Mesodermal cell (in vitro differentiated cells): ENCODE data around the gene VPS35L.

Experiments
- H3K27ac ChIP-seq: 2 replicates; pipeline ENCODE4 v1.7.0; 2013; ENCODE audit warnings: mild to moderate bottlenecking, low read depth, low read length, moderate library complexity; ENCODE audit not compliant: severe bottlenecking
- H3K36me3 ChIP-seq: 2 replicates; pipeline ENCODE4 v1.7.1; 2013; ENCODE audit warnings: mild to moderate bottlenecking, low read length, moderate library complexity; ENCODE audit not compliant: control insufficient read depth, insufficient read depth
- H3K4me1 ChIP-seq: one replicate; pipeline ENCODE4 v1.7.1; 2013; ENCODE audit warnings: mild to moderate bottlenecking, low read length; ENCODE audit not compliant: insufficient read depth, control insufficient read depth, poor library complexity, severe bottlenecking
- H3K4me3 ChIP-seq: 2 replicates; pipeline ENCODE4 v1.7.0; 2013; ENCODE audit warnings: low read length, control low read depth, mild to moderate bottlenecking; ENCODE audit not compliant: insufficient read depth, poor library complexity, severe bottlenecking; ENCODE audit errors: extremely low read depth
- H3K9me3 ChIP-seq: 2 replicates; pipeline ENCODE4 v1.7.1; 2013; ENCODE audit warnings: mild to moderate bottlenecking, low read length, moderate library complexity; ENCODE audit not compliant: control insufficient read depth
- WGBS, 2 experiments: methylation state at CpG; one replicate each; pipeline ENCODE4 v1.1.5; 2013; ENCODE audit warnings: missing lambda C conversion rate in 2 of 2; ENCODE audit not compliant: insufficient coverage in 2 of 2; 5-methylcytosine and 5-hydroxymethylcytosine counted together

Gene VPS35L

DNA sequence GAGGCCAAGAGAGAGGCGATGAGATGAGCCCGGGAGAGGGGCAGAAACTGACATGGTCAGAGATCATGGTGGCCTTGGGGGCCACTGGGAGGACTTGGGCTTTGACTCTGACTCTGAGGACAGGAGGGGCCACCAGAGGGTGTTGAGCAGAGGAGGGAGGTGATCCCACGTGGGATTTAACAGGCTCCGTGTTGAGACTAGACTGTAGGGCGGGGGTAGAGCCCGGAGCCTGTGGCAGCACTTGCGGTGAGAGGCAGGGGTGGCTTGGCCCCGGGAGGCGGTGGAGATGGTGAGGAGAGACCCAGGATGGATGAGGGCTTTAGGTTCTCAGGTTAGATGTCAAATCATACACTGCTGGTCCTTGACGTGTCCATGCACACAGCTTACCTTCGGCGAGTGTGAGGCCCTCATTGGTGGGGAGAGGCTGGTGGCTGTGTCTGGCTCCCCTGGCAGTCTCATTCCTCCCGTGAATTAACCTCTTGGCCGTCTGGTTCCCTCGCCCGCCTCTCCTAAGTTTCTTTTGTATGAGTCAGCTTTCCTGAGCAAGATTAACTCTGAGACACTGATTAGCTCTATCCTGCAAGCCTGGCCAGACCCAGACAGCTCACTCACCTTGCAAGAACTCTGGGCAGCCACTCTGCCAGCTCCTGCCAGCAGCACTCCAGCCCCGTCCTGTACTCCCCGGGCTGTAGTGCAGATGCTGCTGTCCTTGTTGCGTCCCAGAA lies 39.7 kb downstream of the VPS35L start:
- Histone ChIP-seq H3K9me3 (no peaks in the 10 kb centered on the region), H3K27ac (peak overlapping the region; percentile 64), H3K4me3 (no peak overlapping the region), H3K36me3 (peaks cover 48% of the 10 kb centered on the region), H3K4me1 (peaks cover 7% of the 10 kb centered on the region)
- 87 to 93% methylated on average over 18 to 19 of the region's 19 CpGs for WGBS, 2 experiments

DNA sequence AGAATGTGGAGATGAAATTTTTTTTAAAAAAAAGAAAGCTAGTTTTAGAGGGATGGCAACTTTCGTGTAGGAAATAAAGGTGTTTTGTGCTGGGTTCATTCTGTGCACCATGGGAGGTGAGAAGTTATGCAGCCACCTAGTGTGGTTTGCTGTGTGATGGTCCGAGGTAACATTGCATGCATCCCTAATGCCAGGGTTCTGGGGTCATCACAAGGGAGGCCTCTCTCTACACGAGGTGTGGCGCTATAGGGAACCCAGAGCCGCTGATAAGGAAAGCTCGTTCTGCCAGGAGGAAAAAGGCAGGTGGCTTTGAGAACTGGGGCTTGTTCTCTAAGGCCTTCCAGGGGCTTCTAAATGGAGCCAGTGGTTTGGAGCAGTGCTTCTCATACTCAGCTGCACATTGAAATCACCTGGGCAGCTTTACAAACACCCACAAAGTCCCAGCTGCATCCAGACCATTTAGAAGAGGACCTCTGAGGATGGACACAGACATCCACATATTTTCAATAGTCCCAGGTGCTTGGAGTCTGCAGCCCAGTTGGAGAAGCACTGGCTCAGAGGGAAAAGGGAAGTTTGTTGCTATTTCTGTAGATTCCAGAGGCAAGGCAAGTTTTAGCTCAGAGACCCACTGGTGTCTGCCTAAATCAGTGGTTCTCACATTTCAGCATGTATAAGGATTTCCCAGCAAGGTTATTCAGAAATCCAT lies 43.5 kb downstream of the VPS35L start:
- 63 to 90% methylated on average over 3 to 6 of the region's 6 CpGs for WGBS, 2 experiments
- H3K36me3 ChIP-seq: peaks cover 34% of the 10 kb centered on the region
- no peak overlapping the region for H3K27ac ChIP-seq
- H3K9me3 ChIP-seq: no peaks in the 10 kb centered on the region
- H3K4me1 ChIP-seq: peaks cover 7% of the 10 kb centered on the region
- H3K4me3 ChIP-seq: no peak overlapping the region

DNA sequence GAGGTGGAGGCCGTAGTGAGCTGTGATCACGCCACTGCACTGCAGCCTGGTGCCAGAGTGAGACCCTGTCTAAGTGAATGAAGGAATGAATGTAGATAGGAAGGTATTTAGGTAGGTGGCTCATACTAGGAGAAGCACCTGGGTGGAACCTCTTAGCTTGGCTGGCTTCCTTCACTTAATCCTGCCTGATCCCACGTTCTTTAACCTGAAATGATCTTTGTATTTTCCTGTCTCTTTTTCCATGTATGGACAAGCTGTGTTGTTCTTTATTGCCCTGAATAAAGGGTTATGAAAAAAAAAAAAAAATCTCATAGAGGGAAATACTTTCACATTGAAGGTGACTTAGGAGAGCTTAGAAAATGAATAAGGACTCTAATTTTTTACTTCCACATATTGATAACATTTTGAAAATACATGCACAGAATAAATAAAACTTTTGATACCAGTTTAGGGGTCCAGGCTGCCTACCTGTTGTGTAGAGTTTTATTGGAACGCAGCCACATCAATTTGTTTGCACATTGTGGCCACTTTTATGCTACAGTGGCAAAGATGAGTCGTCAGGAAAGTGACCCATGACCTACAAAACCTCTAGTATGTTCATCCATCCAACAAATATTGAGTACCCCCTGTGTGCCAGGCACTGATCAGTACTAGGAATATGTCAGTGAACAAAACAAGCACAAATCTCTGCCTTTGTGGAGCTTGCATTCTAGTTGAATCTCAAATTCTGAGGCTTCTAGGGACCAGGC lies 44.6 kb downstream of the VPS35L start:
- Histone ChIP-seq H3K4me3 (no peak overlapping the region), H3K27ac (peak overlapping the region; percentile 31), H3K4me1 (peaks cover 3% of the 10 kb centered on the region), H3K36me3 (peaks cover 32% of the 10 kb centered on the region), H3K9me3 (no peaks in the 10 kb centered on the region)
- WGBS, 2 experiments: 80 to 92% methylated on average over 3 to 4 of the region's 5 CpGs

DNA sequence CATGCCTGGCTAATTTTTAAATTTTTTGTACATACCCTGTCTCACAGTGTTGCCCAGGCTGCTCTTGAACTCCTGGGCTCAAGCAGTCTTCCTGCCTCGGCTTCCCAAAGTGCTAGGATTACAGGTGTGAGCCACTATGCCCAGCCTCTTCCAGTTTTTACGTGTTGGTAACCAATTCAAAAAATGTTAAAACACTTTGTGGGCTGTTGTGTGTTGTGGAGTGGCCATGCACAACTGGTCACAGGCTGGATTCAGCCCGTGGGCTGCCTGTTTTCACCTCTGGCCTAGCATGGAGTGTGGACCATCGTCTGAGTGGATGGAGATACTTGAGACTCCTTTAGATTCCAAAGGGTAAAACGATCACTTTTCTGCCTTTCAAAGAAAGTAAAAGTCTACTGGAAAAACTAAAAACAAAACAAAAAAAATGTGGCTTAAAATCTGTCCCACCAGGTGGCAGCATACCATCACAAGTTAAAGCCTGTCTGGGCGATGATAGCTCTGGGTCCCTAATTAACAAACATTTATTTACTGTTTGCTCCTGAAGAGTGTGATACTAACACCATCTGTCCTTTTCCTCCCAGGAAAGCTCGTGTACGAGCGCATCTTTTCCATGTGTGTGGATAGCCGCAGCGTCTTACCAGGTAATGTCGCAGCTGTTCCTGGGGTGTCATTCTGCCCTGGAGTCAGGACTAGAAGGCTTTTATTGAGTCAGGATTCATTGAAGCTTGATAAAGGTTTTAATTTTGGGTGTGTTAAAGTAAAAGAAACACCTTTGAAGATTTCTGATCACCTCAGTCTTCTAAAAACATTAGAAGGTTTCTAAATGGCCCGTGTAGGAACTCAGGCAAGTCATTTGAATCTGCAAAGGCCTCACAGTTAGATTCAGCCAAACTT lies 45.8 kb downstream of the VPS35L start:
- Histone ChIP-seq H3K4me1 (peaks cover 2% of the 10 kb centered on the region), H3K27ac (no peak overlapping the region), H3K9me3 (no peaks in the 10 kb centered on the region), H3K36me3 (peaks cover 34% of the 10 kb centered on the region), H3K4me3 (no peak overlapping the region)
- 67 to 71% methylated on average over 6 to 8 of the region's 13 CpGs for WGBS, 2 experiments

DNA sequence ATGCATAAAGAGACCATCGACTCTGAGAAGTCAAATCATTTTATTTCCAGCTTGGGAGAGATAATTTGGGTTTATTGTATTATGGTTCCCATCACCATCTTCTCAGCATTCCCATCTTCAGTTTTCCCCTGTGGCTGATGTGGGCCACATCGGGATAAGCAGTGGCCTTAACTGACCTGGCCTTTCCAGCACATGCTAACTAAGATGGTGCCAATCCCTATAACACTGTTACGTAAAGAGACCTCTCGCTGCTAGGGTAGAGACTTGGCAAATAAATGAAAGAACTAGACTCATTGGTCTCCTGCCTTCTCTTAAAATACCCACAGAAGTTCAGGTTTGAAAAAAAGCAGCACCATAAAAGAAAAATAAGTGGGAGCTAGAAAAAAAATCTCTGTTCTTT lies 49.4 kb downstream of the VPS35L start:
- WGBS, 2 experiments: 100% methylated on average over 2 of the region's 4 CpGs; no CpG with 5 or more reads in 1 of the 2 experiments
- Histone ChIP-seq H3K27ac (no peak overlapping the region), H3K36me3 (peaks cover 48% of the 10 kb centered on the region), H3K9me3 (no peaks in the 10 kb centered on the region), H3K4me1 (no peaks in the 10 kb centered on the region), H3K4me3 (no peak overlapping the region)

DNA sequence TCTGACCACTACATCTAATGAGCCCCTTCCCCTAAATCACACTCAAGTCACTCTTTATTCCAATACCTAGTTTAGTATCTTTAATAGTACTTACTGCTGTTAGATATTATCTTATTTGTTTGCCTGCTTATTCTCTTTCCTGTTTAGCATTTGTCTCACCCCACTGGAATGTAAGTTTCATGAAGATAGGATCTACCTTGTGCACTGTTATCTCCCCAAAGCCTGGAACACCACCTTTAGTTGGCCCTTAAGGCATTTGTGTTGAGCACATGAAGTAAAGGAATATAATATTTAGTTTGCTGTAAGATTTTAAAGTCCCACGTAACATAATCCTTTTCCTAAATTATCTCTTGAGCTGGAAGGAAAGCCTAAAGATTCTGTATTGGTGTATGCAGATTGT lies 50.2 kb downstream of the VPS35L start:
- Histone ChIP-seq H3K27ac (no peak overlapping the region), H3K9me3 (no peaks in the 10 kb centered on the region), H3K36me3 (peaks cover 55% of the 10 kb centered on the region), H3K4me3 (no peak overlapping the region), H3K4me1 (no peaks in the 10 kb centered on the region)
- no CpG with 5 or more reads among the region's 1 CpG for WGBS, 2 experiments

DNA sequence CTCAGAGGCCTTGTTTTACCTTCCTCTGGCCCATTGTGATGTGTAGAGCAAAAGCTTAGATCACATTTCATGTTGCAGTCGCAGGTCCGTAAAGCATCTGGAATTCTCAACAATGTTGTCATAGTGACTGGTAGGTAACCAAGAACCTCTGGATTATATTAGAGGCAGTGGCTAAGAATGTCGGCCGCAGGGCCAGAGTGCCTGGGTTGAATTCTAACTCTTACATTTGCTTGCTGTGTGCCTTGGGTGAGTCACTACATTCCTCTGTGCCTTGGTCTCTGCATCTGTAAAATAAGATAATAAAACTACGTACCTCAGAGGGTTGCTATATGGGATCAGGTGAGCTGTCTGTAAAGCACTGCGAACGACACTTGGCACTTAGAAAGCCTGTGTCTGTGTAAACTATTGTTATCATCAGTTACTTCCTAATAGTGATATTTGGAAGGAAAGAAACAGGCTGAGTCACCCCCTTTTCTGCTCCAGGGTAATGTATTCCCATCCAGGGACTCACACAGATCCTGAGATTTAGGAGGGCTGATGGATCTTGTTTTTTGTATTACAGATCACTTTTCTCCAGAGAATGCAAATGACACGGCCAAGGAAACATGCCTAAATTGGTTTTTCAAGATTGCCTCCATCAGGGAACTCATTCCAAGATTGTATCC lies 52.2 kb downstream of the VPS35L start:
- H3K9me3 ChIP-seq: no peaks in the 10 kb centered on the region
- no peaks in the 10 kb centered on the region for H3K4me1 ChIP-seq
- WGBS, 2 experiments: 80 to 93% methylated on average over 6 to 7 of the region's 8 CpGs
- H3K36me3 ChIP-seq: peaks cover 61% of the 10 kb centered on the region
- peak overlapping the region; percentile 68 for H3K27ac ChIP-seq
- no peak overlapping the region for H3K4me3 ChIP-seq

DNA sequence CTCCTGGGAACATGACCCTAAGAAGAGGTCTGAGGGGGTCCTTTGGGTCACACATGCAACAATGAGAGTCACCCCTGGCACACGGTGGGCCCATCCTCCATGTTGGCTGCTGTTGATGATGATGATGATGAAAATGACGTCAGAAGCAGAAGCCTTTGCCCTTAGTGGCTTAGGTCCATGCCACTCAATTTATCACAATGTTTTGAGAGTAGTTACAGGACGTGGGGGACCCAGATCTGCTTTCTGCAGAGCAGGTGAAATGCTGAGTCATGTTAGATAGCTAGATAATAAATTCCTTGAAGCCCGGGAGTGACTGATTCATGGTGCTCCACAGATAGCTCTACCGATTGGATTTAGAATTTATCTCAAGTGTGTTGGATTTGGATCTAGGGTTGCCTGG lies 53.9 kb downstream of the VPS35L start:
- Histone ChIP-seq H3K27ac (no peak overlapping the region), H3K9me3 (no peaks in the 10 kb centered on the region), H3K4me1 (no peaks in the 10 kb centered on the region), H3K4me3 (no peak overlapping the region), H3K36me3 (peaks cover 64% of the 10 kb centered on the region)
- 73% methylated on average over 4 to 5 of the region's 5 CpGs for whole genome bisulfite sequencing, 2 experiments

DNA sequence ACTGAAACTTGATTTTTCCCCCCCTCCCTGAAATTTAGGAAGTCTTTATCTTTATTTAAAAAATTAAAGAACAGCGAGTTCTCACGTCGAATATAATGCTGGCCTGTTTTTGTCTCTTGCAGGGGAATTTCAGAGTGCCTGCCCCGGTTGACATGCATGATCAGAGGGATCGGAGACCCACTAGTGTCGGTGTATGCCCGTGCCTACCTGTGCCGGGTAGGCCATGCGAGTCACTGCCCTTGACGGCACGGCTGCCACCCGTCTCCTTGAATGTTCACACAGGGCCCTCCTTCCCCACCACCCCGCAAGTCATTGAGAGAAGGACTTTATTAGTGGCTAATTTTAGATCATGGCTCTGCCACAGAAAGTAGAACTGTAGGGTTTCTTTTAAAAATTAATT lies 54.7 kb downstream of the VPS35L start:
- Histone ChIP-seq H3K4me3 (no peak overlapping the region), H3K27ac (no peak overlapping the region), H3K4me1 (no peaks in the 10 kb centered on the region), H3K9me3 (no peaks in the 10 kb centered on the region), H3K36me3 (peaks cover 60% of the 10 kb centered on the region)
- WGBS, 2 experiments: 89 to 100% methylated on average over 6 to 8 of the region's 13 CpGs

DNA sequence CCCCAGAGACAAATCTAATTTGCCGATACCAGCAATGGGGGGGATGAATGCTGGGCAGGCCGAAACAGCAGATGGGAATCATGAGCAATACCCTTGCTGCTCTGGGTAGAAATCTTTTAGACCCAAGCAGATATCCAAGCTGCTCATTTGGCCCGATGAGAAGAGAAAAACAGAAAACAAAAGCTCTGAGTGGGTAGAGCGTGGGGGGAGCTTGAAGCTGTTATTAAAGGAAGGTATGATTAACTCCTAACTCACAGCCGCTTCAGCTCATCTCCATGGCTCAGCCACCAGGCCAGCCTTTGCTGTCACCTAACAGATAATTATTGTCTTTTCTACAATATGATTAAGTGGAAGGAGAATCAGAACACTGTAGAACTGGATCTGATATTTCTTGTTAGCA lies 58.3 kb downstream of the VPS35L start:
- no peaks in the 10 kb centered on the region for H3K9me3 ChIP-seq
- 83 to 96% methylated on average over 1 to 4 of the region's 5 CpGs for WGBS, 2 experiments
- H3K27ac ChIP-seq: no peak overlapping the region
- H3K4me1 ChIP-seq: no peaks in the 10 kb centered on the region
- no peak overlapping the region for H3K4me3 ChIP-seq
- peaks cover 58% of the 10 kb centered on the region for H3K36me3 ChIP-seq
